A549 (cell line): ENCODE measurements around the gene PIK3CA. TPM values are rescaled to one million over a fixed set of nuclear protein-coding genes. Genes with fewer than 3 reads are reported as not detected.
A peak's percentile ranks its signal among the peaks of the same experiment; 100 is the strongest.

ENCODE experiments used
- ATAC-seq, 2 experiments: fragments of 200-7000 bp in 1 of 2; fragments of >200 bp in 1 of 2; cut with Nextera tagmentation in 1 of 2; cut with Tn5 transposase in 1 of 2; 3 replicates each; pipeline versions ENCODE4 v1.8.0 to v1.9.1; 2018 to 2020; ENCODE audit warnings: mild to moderate bottlenecking in 1 of 2, moderate library complexity in 1 of 2
- CTCF ChIA-PET: fragments of 300-600 bp; sonication (Branson Sonifier 250); formaldehyde crosslinking; extraction: SDS; loops from one replicate; lab custom pipeline; 2021; ENCODE audit warnings: antibody characterized with exemption, inconsistent platforms; lab: Yijun Ruan, JAX
- POLR2A ChIA-PET: fragments of 350-600 bp; formaldehyde crosslinking; extraction: SDS; loops from one replicate; lab custom pipeline; 2021; ENCODE audit warnings: antibody characterized with exemption, inconsistent platforms; lab: Yijun Ruan, JAX
- DNase-seq, 2 experiments: peaks; one replicate each; pipeline versions ENCODE4 v3.0.0 to v3.0.0-alpha.2; 2011 to 2016; ENCODE audit warnings: low read depth in 1 of 2, low spot score in 1 of 2
- FAIRE-seq: peaks from 2 replicates; lab custom pipeline; 2011; peaks lifted over from hg19 to GRCh38; lab: Jason Lieb, UNC
- H3K27ac ChIP-seq, 2 experiments: fragments of >200 bp; sonication (Bioruptor Twin); formaldehyde crosslinking; 3 replicates each; pipeline ENCODE4 v1.5.1; 2016 to 2017
- H3K4me1 ChIP-seq: fragments of >200 bp; sonication (Bioruptor Twin); formaldehyde crosslinking; 3 replicates; pipeline ENCODE4 v1.6.1; 2016
- H3K4me2 ChIP-seq: fragments of >200 bp; sonication (Bioruptor Twin); formaldehyde crosslinking; 3 replicates; pipeline ENCODE4 v1.6.1; 2016
- H3K4me3 ChIP-seq: fragments of >200 bp; sonication (Bioruptor Twin); formaldehyde crosslinking; 3 replicates; pipeline ENCODE4 v1.5.1; 2016
- H3K9me3 ChIP-seq: fragments of >200 bp; sonication (Bioruptor Twin); formaldehyde crosslinking; 3 replicates; pipeline ENCODE4 v1.6.1; 2016
- CBX2 ChIP-seq: fragments of 200-600 bp; sonication (generic); IDR thresholded peaks from 2 replicates; pipeline ENCODE4 v1.6.1; 2016; ENCODE audit warnings: low read depth, mild to moderate bottlenecking, borderline replicate concordance
- CBX8 ChIP-seq: fragments of 200-600 bp; sonication (generic); IDR thresholded peaks from 2 replicates; pipeline ENCODE4 v1.6.1; 2016
- CHD2 ChIP-seq: fragments of 150-350 bp; IDR thresholded peaks from 2 replicates; pipeline ENCODE4 v1.6.1; 2014; ENCODE audit warnings: low read length; ENCODE audit not compliant: partially characterized antibody
- CHD4 ChIP-seq: fragments of 200-600 bp; sonication (generic); IDR thresholded peaks from 2 replicates; pipeline ENCODE4 v1.6.1; 2016; ENCODE audit warnings: antibody characterized with exemption, mild to moderate bottlenecking, borderline replicate concordance
- EHMT2 ChIP-seq: fragments of 200-600 bp; sonication (generic); IDR thresholded peaks from 2 replicates; pipeline ENCODE4 v1.6.1; 2016; ENCODE audit warnings: antibody characterized with exemption, low read depth, mild to moderate bottlenecking, moderate library complexity
- FOSB ChIP-seq: fragments of 250-450 bp; sonication (Bioruptor Pico); IDR thresholded peaks from 2 replicates; pipeline ENCODE4 v1.5.0; 2020; ENCODE audit warnings: mild to moderate bottlenecking, moderate library complexity
- GATA3 ChIP-seq: IDR thresholded peaks from 2 replicates; pipeline ENCODE4 v1.6.1; 2012; ENCODE audit warnings: borderline replicate concordance
- HOXB13 ChIP-seq: fragments of 250-450 bp; sonication (Bioruptor Pico); IDR thresholded peaks from 2 replicates; pipeline ENCODE4 v1.5.0; 2020; ENCODE audit warnings: low read depth, mild to moderate bottlenecking, moderate library complexity
- MAFK ChIP-seq: fragments of 450-650 bp; IDR thresholded peaks from 2 replicates; pipeline ENCODE4 v1.6.1; 2014; ENCODE audit not compliant: partially characterized antibody
- NR3C1 ChIP-seq: fragments of >200 bp; sonication (Bioruptor Twin); formaldehyde crosslinking; IDR thresholded peaks from 3 replicates; pipeline ENCODE4 v1.6.1; 2017
- POLR2AphosphoS2 ChIP-seq: conservative IDR thresholded peaks from 2 replicates; pipeline ENCODE4 v1.6.1; 2012; ENCODE audit warnings: low read length, improper control_type of control experiment, inconsistent platforms
- RCOR1 ChIP-seq: fragments of 150-350 bp; IDR thresholded peaks from 2 replicates; pipeline ENCODE4 v1.6.1; 2014; ENCODE audit warnings: antibody characterized with exemption, low read length, low read depth
- TFCP2L1 ChIP-seq: fragments of 250-450 bp; sonication (Bioruptor Pico); IDR thresholded peaks from 2 replicates; pipeline ENCODE4 v1.5.0; 2021; ENCODE audit warnings: mild to moderate bottlenecking
- ZFP36 ChIP-seq: fragments of 450-650 bp; IDR thresholded peaks from 2 replicates; pipeline ENCODE4 v1.6.1; 2014; ENCODE audit warnings: borderline replicate concordance; ENCODE audit not compliant: partially characterized antibody
- ZSCAN20 ChIP-seq: fragments of 250-450 bp; sonication (Bioruptor Pico); IDR thresholded peaks from 2 replicates; pipeline ENCODE4 v1.8.0; 2022; ENCODE audit warnings: mild to moderate bottlenecking, moderate library complexity
- WGBS: methylation state at CpG from one replicate; pipeline ENCODE4 v1.1.6; 2017; ENCODE audit errors: missing lambda C conversion rate; 5-methylcytosine and 5-hydroxymethylcytosine counted together
- polyA plus RNA-seq, 4 experiments: library from polyadenylated mRNA; depleted of rRNA in 3 of 4; stranded (reverse); fragments of >200 nt; fragmentation: RNase III in 1 of 4; extraction: RNeasy Plus Mini Kit Qiagen cat#74134 plus additional on column Dnase treatment in 1 of 4; gene quantifications; 2 replicates in 3 of 4; 3 replicates in 1 of 4; pipeline ENCODE4 v1.2.3, GENCODE V29; 2011 to 2017
- small RNA-seq, 6 experiments: library from RNA; depleted of rRNA; stranded (forward); fragments of <200 nt; gene quantifications; one replicate each; pipeline ENCODE3, GENCODE V24; 2012
- TF ChIP-seq, protein P1 (sequence below): fragments of 200-600 bp; sonication (generic); IDR thresholded peaks from 2 replicates; pipeline ENCODE4 v1.6.1; 2016; ENCODE audit warnings: antibody characterized with exemption, mild to moderate bottlenecking, moderate library complexity
- TF ChIP-seq, protein P2 (sequence below): fragments of >200 bp; sonication (Bioruptor Twin); formaldehyde crosslinking; IDR thresholded peaks from 2 replicates; pipeline ENCODE4 v1.6.1; 2016

The PIK3CA gene
- polyA plus RNA-seq, 2 of the 4 experiments (the other 2 are of a cell fraction), result 6.2 to 10.3 TPM

DNA sequence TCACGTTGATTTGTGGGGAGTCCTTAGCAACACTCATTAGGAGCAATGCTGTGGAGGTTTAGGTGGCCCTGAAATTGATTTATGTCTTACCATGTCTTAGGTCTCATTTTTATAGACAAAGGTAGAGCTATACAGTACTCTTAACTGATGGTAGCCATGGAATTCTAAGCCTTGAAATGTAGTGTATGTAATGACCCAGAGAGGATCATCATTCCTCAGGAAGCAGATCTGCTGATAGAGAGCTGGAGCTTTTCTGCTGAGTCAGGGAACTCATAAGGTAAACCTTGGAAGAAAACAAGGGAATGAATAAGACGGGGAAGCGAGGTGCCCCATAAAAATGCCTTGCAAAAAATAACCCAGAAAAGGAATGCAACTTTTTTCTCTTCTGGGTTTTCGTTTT, 140.7 kb downstream of the PIK3CA start:
- Histone ChIP-seq H3K27ac (no peak overlapping the region), H3K4me2 (no peak overlapping the region)
- TF ChIP-seq MAFK (peak; percentile 83), FOSB (no peak)
- TF ChIP-seq, all 56 proteins: peak for 1
- FAIRE-seq, result no peak
- DNase-seq, result no peak
- Histone ChIP-seq H3K4me3 (no peak overlapping the region), H3K4me1 (no peaks in the 10 kb centered on the region), H3K9me3 (no peaks in the 10 kb centered on the region)
- 56% methylated on average over 4 of the region's 4 CpGs for WGBS
- ChIA-PET CTCF (interaction anchor here (0.7 to 0.8 kb wide), 2 partner anchors 9 to 19 kb away, joined by 3 read pairs; no protein-coding TSS in a partner anchor), POLR2A (no interaction called here)
- no peak for ATAC-seq

DNA sequence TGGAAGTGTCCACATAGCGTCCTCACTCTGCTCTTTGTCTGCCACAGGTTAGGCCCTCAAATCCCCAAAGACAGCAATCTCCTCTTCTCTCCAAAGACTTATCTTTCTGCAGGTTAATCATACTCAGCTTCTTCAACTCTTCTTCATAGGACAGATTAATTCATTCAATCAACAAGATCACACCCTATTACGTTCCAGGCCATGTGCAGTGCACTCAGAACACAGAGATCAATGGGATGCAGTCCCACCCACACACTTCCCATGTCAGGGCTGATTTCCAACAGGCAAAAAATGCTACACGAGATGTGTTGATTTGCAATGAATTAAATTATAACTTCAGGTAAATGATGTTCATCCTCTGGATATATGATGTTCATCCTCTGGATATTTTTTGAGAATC, 141.1 kb downstream of the PIK3CA start:
- no peaks in the 10 kb centered on the region for H3K9me3 ChIP-seq
- no peak for FAIRE-seq
- no peaks in the 10 kb centered on the region for H3K4me1 ChIP-seq
- H3K4me2 ChIP-seq, result no peak overlapping the region
- TF ChIP-seq, protein P1, sequence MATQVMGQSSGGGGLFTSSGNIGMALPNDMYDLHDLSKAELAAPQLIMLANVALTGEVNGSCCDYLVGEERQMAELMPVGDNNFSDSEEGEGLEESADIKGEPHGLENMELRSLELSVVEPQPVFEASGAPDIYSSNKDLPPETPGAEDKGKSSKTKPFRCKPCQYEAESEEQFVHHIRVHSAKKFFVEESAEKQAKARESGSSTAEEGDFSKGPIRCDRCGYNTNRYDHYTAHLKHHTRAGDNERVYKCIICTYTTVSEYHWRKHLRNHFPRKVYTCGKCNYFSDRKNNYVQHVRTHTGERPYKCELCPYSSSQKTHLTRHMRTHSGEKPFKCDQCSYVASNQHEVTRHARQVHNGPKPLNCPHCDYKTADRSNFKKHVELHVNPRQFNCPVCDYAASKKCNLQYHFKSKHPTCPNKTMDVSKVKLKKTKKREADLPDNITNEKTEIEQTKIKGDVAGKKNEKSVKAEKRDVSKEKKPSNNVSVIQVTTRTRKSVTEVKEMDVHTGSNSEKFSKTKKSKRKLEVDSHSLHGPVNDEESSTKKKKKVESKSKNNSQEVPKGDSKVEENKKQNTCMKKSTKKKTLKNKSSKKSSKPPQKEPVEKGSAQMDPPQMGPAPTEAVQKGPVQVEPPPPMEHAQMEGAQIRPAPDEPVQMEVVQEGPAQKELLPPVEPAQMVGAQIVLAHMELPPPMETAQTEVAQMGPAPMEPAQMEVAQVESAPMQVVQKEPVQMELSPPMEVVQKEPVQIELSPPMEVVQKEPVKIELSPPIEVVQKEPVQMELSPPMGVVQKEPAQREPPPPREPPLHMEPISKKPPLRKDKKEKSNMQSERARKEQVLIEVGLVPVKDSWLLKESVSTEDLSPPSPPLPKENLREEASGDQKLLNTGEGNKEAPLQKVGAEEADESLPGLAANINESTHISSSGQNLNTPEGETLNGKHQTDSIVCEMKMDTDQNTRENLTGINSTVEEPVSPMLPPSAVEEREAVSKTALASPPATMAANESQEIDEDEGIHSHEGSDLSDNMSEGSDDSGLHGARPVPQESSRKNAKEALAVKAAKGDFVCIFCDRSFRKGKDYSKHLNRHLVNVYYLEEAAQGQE, result no peak
- TF ChIP-seq NR3C1 (no peak), ZFP36 (no peak), CBX8 (no peak), CBX2 (no peak), TFCP2L1 (CRISPR knock-in tag) (no peak), GATA3 (no peak), EHMT2 (no peak), POLR2AphosphoS2 (no peak), CHD2 (no peak), HOXB13 (no peak), RCOR1 (no peak), ZSCAN20 (CRISPR knock-in tag) (no peak), CHD4 (no peak), MAFK (no peak)
- TF ChIP-seq, protein P2, sequence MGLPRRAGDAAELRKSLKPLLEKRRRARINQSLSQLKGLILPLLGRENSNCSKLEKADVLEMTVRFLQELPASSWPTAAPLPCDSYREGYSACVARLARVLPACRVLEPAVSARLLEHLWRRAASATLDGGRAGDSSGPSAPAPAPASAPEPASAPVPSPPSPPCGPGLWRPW, result no peak
- TF ChIP-seq, all 56 proteins: peak for 0
- 70% methylated on average over 3 of the region's 3 CpGs for WGBS
- Histone ChIP-seq H3K4me3 (no peak overlapping the region), H3K27ac (no peak overlapping the region)
- DNase-seq (no peak), ATAC-seq (no peak)
- ChIA-PET POLR2A (no interaction called here), CTCF (interaction anchor here (0.7 kb wide), 1 partner anchor 10 kb away, joined by 3 read pairs; no protein-coding TSS in a partner anchor)

Small RNAs within 50 kb of the gene (small RNA-seq; reads per million reads assigned to genes)
- 0 reads per million in 6 experiments for gene RF00402

Other genes starting within 250 kb of the PIK3CA start
- gene ZMAT3, start 76.5 kb upstream of the PIK3CA start, polyA plus RNA-seq (2011; rRNA removed), result 12.2 and 13.5 TPM in 2 replicates
- 5.7 to 6.3 TPM (median 5.7 TPM) in 3 replicates for gene ZMAT3, start 76.5 kb upstream of the PIK3CA start, polyA plus RNA-seq (2017; fragmentation: RNase III; extraction: RNeasy Plus Mini Kit Qiagen cat#74134 plus additional on column Dnase treatment)
- gene KCNMB3, start 102.8 kb downstream of the PIK3CA start, polyA plus RNA-seq (2011; rRNA removed), result 2.8 and 3.3 TPM in 2 replicates
- 1.3 to 1.7 TPM (median 1.4 TPM) in 3 replicates for gene KCNMB3, start 102.8 kb downstream of the PIK3CA start, polyA plus RNA-seq (2017; fragmentation: RNase III; extraction: RNeasy Plus Mini Kit Qiagen cat#74134 plus additional on column Dnase treatment)
- gene ZNF639, start 174.7 kb downstream of the PIK3CA start, polyA plus RNA-seq (2011; rRNA removed), result 19.0 and 19.8 TPM in 2 replicates
- 18.9 to 22.0 TPM (median 21.5 TPM) in 3 replicates for gene ZNF639, start 174.7 kb downstream of the PIK3CA start, polyA plus RNA-seq (2017; fragmentation: RNase III; extraction: RNeasy Plus Mini Kit Qiagen cat#74134 plus additional on column Dnase treatment)
- gene MFN1, start 199.4 kb downstream of the PIK3CA start, polyA plus RNA-seq (2011; rRNA removed), result 36.7 and 51.2 TPM in 2 replicates
- 21.9 to 23.6 TPM (median 22.1 TPM) in 3 replicates for gene MFN1, start 199.4 kb downstream of the PIK3CA start, polyA plus RNA-seq (2017; fragmentation: RNase III; extraction: RNeasy Plus Mini Kit Qiagen cat#74134 plus additional on column Dnase treatment)